Epithelial cell of proximal tubule (primary cell): ENCODE measurements around the gene STRA6. TPM values are rescaled to one million over a fixed set of nuclear protein-coding genes. Genes with fewer than 3 reads are reported as not detected.

Source experiments
- DNase-seq: peaks from one replicate; pipeline ENCODE4 v3.0.0-alpha.2; 2011; ENCODE audit warnings: low read depth
- H3K4me3 ChIP-seq: 2 replicates; pipeline ENCODE4 v1.5.1; 2011; ENCODE audit warnings: low read depth, mild to moderate bottlenecking, low read length
- CTCF ChIP-seq: conservative IDR thresholded peaks from 2 replicates; pipeline ENCODE4 v1.5.1; 2012; ENCODE audit warnings: low read depth, mild to moderate bottlenecking, low read length
- total RNA-seq: library from RNA; depleted of rRNA; stranded (reverse); fragments of >200 nt; gene quantifications from 2 replicates; pipeline ENCODE4 v1.2.3, GENCODE V29; 2015

Gene STRA6
- total RNA-seq, 1 donor from 2014 or later: 3.9 TPM

- H3K4me3 ChIP-seq: no peak overlapping the region
- no peak for TF ChIP-seq CTCF
- peak; percentile 88 for DNase-seq
These were observed 9.3 kb downstream of the STRA6 start for GRCh38 chr15:74193299-74193718.

- DNase-seq: no peak
- no peak overlapping the region for H3K4me3 ChIP-seq
- no peak for TF ChIP-seq CTCF
These were observed 9.8 kb downstream of the STRA6 start for GRCh38 chr15:74192751-74193150.

DNA sequence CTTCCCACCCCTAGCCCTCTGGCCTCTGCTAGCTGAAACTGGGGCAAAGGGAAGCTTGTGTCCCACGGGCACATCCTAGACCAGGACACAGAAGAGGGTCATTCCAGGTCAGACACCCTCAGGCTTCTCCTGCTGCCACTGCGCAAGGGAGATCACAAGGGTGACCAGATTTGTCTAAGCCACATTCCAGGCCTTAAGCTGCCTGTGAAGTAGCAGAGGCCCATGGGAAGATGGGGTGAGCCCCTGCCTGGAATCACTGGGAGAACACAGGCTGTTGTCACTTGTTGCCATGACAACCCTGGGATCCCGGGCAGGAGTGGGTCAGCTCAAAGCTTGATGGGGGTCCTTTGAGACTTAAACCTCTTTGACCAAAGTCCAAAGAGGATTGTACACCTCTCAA is 10.8 kb downstream of the STRA6 start:
- no peak for DNase-seq
- H3K4me3 ChIP-seq: no peak overlapping the region
- TF ChIP-seq CTCF: no peak

- no peak for DNase-seq
- no peak overlapping the region for H3K4me3 ChIP-seq
- TF ChIP-seq CTCF: no peak
These were observed 14.4 kb downstream of the STRA6 start for GRCh38 chr15:74188216-74188615.

- DNase-seq: no peak
- TF ChIP-seq CTCF: no peak
- H3K4me3 ChIP-seq: no peak overlapping the region
These were observed 16.8 kb downstream of the STRA6 start for GRCh38 chr15:74185710-74186348.

DNA sequence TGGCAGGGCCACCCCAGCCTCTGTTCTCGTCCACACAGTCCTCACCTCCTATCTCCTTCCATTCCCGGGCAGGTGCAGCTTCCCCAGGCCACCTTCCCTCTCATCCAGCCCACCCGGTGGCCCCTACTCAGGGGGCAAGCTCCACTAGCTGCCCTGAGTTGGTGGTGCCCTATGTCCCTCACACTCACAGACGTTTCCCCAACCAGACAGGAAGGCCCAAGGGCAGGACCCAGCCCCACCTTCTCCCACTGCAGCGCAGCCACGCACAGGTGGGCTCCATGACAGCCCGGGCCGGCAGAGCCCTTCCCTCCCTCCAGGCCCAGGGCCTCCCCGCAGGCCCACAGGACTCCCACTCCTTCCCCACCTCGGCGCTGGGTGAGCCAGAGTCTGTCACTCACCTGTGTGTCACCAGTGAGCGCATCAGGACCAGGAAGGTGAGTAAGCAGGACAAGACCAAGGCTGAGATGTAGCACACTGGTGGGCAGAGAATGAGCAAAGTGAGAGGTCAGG is 17.9 kb downstream of the STRA6 start:
- TF ChIP-seq CTCF: no peak

GRCh38 chr15:74182131-74182530 is 20.5 kb downstream of the STRA6 start:
- H3K4me3 ChIP-seq: no peak overlapping the region
- no peak for DNase-seq
- no peak for TF ChIP-seq CTCF

More for the DNA sequence above, 17.9 kb downstream of the STRA6 start:
- no peak for DNase-seq
- no peak overlapping the region for H3K4me3 ChIP-seq
